ENCODE data around the gene ROR1. TPM values are rescaled to one million over a fixed set of nuclear protein-coding genes. Genes with fewer than 3 reads are reported as not detected.

The ROR1 gene
- total and polyA plus RNA-seq, 2 of the 4 experiments (the other 2 are of a cell fraction), result 4.4 to 10.0 TPM

DNA sequence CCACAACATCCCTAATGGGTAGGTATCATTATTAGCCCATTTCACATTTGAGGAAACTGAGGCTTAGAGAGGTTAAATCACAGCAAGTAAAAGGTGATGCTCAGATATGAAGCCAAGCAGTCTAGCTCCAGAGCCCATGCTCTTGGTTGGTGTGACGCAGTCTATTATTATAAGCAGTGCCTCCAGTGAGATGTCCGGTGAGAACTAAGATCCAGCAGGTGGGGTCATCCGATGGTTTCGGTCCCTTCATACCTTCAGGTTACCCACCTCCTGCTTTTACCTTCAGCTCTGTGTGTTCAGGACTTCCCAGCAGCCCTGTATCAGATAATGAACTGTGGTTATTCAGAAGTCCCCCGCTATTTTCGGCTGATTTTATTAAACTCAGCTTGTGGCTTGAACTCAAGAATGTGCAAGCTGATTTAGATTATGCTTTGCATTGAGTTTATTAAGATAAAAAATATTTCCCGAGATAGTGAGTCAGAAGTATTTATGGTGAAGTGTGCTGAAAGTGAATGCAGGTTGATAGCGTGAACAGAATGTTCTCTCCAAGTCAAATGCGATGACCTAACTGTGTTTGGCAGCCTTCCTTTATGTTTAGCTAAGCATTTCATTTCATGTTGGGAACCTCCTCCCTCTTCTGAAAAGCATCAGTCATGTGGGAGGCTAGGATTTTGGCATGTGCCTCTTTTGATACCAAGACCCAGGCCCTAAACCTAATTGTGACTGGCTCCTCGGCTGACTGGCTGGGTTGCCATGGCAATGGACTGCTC, 268.7 kb downstream of the ROR1 start:
- Histone ChIP-seq H3K27me3 (ENCODE audit: control insufficient read depth, insufficient read depth, low read length) (no peaks in the 10 kb centered on the region), H2AK9ac (replicated peaks; ENCODE audit: low read depth, low read length, poor library complexity) (no peak overlapping the region), H3K23ac (ENCODE audit: low read depth, low read length) (no peak overlapping the region), H3K36me3 (ENCODE audit: control insufficient read depth, insufficient read depth, low read length) (no peaks in the 10 kb centered on the region), H3K79me1 (ENCODE audit: low read depth in 1 of 2, low read length in 2 of 2) (no peaks in the 10 kb centered on the region), H3K9me3 (ENCODE audit: control insufficient read depth, insufficient read depth, low read length) (no peaks in the 10 kb centered on the region), H2BK5ac (ENCODE audit: low read depth, low read length, poor library complexity, severe bottlenecking) (no peak overlapping the region), H3K18ac (ENCODE audit: low read depth, low read length) (peak overlapping the region; percentile 82), H3K4me2 (ENCODE audit: low read depth, low read length) (peak overlapping the region; percentile 66), H3K9ac (ENCODE audit: low read depth, low read length) (peak overlapping the region; percentile 21; the same call in 1 of the 2 replicates), H3K14ac (replicated peaks; ENCODE audit: low read depth, low read length) (no peak overlapping the region), H2BK120ac (ENCODE audit: low read depth, low read length) (peak overlapping the region; percentile 53; the same call in 1 of the 2 replicates), H2AFZ (replicated peaks; ENCODE audit: low read length, poor library complexity) (no peak overlapping the region), H2BK15ac (ENCODE audit: low read depth, low read length) (peak overlapping the region; percentile 27; the same call in 1 of the 3 replicates), H4K91ac (ENCODE audit: insufficient read depth, low read depth, low read length) (peak overlapping the region; percentile 17; the same call in 1 of the 2 replicates), H2BK20ac (ENCODE audit: low read depth, low read length) (peak overlapping the region; percentile 54), H4K20me1 (ENCODE audit: insufficient read depth, low read length) (peaks cover 6% of the 10 kb centered on the region; the same call in 1 of the 2 replicates), H2AK5ac (ENCODE audit: low read depth, low read length) (0 out of 2 replicates have a peak overlapping the region, but pooled peaks have one; percentile 13), H4K8ac (ENCODE audit: low read depth in 2 of 2, low read length in 2 of 2) (peak overlapping the region in 1 of 2 experiments; percentile 47; a peak in 1 of 4 replicates), H3K9me1 (ENCODE audit: insufficient read depth, low read length) (peaks cover 20% of the 10 kb centered on the region), H3K56ac (ENCODE audit: extremely low read depth, insufficient read depth, low read length) (no peak overlapping the region), H3K4me1 (ENCODE audit: control insufficient read depth, insufficient read depth, low read length) (peaks cover 22% of the 10 kb centered on the region), H4K5ac (ENCODE audit: low read depth, low read length) (peak overlapping the region; percentile 26; the same call in 1 of the 2 replicates), H3K27ac (ENCODE audit: insufficient read depth, low read length) (peak overlapping the region; percentile 85; the same call in 1 of the 2 replicates), H3K4ac (ENCODE audit: low read depth, low read length) (peak overlapping the region; percentile 62), H3K4me3 (ENCODE audit: insufficient read depth, low read depth, low read length) (no peak overlapping the region)
- peak; percentile 98 for DNase-seq
- intact Hi-C loops (cut with micrococcal nuclease), result no loop called here
- no TSS peak for BruUV-seq (replicated peaks)
- dilution Hi-C loops (cut with HindIII; ENCODE audit: low sequenced_read_pairs, unreplicated experiment), result no loop called here
- ChIA-PET CTCF (interaction anchor here (0.8 to 1.0 kb wide), 2 partner anchors 94 to 351 kb away, joined by 3 to 5 read pairs; no protein-coding TSS in a partner anchor), POLR2A (ENCODE audit: unreplicated experiment) (no interaction called here)
- peak; percentile 53 for ATAC-seq (ENCODE audit: low read depth)
- 0% methylated on average over 1 of the region's 10 CpGs; no CpG with 5 or more reads in 1 of the 2 experiments for WGBS, 2 experiments (ENCODE audit: extremely low coverage in 2 of 2, insufficient read length in 1 of 2)
- in situ Hi-C loops (cut with MboI; ENCODE audit: low sequenced_read_pairs), result no loop called here
- TF ChIP-seq MAFK (IDR thresholded peaks at IDR 0.05; ENCODE audit: low read depth, low read length) (peak; percentile 94), CEBPB (IDR thresholded peaks at IDR 0.05; ENCODE audit: low read depth, low read length) (0 out of 2 replicates have a peak, but pooled peaks have one; percentile 30), RAD21 (IDR thresholded peaks at IDR 0.05; ENCODE audit: low read length) (no peak), NFE2L2 (IDR thresholded peaks at IDR 0.05; ENCODE audit: low read depth, low read length) (no peak), BHLHE40 (IDR thresholded peaks at IDR 0.05; ENCODE audit: low read depth, low read length) (peak; percentile 89), MAZ (IDR thresholded peaks at IDR 0.05; ENCODE audit: borderline replicate concordance, low read depth, low read length) (no peak), RFX5 (IDR thresholded peaks at IDR 0.05; ENCODE audit: low read depth, low read length) (no peak), FOS (IDR thresholded peaks at IDR 0.05; ENCODE audit: low read depth, low read length) (peak; percentile 40; the same call in 1 of the 2 replicates), MXI1 (IDR thresholded peaks at IDR 0.05; ENCODE audit: borderline replicate concordance, low read depth, low read length) (no peak), RCOR1 (IDR thresholded peaks at IDR 0.05; ENCODE audit: insufficient replicate concordance, low read length) (peak; percentile 22), SMC3 (IDR thresholded peaks at IDR 0.05; ENCODE audit: low read depth, low read length) (no peak), POLR2A (IDR thresholded peaks at IDR 0.05; ENCODE audit: low read depth, low read length) (no peak)
- TF ChIP-seq, protein P1, sequence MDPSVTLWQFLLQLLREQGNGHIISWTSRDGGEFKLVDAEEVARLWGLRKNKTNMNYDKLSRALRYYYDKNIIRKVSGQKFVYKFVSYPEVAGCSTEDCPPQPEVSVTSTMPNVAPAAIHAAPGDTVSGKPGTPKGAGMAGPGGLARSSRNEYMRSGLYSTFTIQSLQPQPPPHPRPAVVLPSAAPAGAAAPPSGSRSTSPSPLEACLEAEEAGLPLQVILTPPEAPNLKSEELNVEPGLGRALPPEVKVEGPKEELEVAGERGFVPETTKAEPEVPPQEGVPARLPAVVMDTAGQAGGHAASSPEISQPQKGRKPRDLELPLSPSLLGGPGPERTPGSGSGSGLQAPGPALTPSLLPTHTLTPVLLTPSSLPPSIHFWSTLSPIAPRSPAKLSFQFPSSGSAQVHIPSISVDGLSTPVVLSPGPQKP (IDR thresholded peaks at IDR 0.05; ENCODE audit: borderline replicate concordance, low read depth, low read length), result no peak
- TF ChIP-seq, protein P2, sequence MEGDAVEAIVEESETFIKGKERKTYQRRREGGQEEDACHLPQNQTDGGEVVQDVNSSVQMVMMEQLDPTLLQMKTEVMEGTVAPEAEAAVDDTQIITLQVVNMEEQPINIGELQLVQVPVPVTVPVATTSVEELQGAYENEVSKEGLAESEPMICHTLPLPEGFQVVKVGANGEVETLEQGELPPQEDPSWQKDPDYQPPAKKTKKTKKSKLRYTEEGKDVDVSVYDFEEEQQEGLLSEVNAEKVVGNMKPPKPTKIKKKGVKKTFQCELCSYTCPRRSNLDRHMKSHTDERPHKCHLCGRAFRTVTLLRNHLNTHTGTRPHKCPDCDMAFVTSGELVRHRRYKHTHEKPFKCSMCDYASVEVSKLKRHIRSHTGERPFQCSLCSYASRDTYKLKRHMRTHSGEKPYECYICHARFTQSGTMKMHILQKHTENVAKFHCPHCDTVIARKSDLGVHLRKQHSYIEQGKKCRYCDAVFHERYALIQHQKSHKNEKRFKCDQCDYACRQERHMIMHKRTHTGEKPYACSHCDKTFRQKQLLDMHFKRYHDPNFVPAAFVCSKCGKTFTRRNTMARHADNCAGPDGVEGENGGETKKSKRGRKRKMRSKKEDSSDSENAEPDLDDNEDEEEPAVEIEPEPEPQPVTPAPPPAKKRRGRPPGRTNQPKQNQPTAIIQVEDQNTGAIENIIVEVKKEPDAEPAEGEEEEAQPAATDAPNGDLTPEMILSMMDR (conservative IDR thresholded peaks at IDR 0.05; ENCODE audit: low read depth, low read length), result no peak
